ENCODE measurements around the gene MRPL30.

GRCh38 chr2:99183025-99183424 lies 2.0 kb downstream of the MRPL30 start:
- TF ChIP-seq EP300 (IDR thresholded peaks at IDR 0.05), result no peak
- no peak for TF ChIP-seq CTCF (IDR thresholded peaks at IDR 0.05)
